ENCODE measurements around the gene OTULINL.

OTULINL gene

GRCh38 chr5:14635656-14636055 is 54.1 kb downstream of the OTULINL start:
- Histone ChIP-seq H3K4me2 (ENCODE audit: low read depth, low read length, poor library complexity, severe bottlenecking) (no peak overlapping the region), H3K79me2 (ENCODE audit: insufficient read depth, low read length) (no peaks in the 10 kb centered on the region), H3K9me2 (replicated peaks; ENCODE audit: low read depth, low read length) (no peaks in the 10 kb centered on the region), H3K4me1 (ENCODE audit: insufficient read depth, low read length, poor library complexity, severe bottlenecking) (no peaks in the 10 kb centered on the region), H2AFZ (ENCODE audit: low read length) (no peak overlapping the region), H3K36me3 (ENCODE audit: insufficient read depth, low read length) (no peaks in the 10 kb centered on the region), H3K9me3 (ENCODE audit: insufficient read depth, low read depth, low read length) (no peaks in the 10 kb centered on the region), H3F3A (ENCODE audit: low read depth) (no peaks in the 10 kb centered on the region), H4K20me1 (ENCODE audit: insufficient read depth, low read length, poor library complexity, severe bottlenecking) (no peaks in the 10 kb centered on the region), H3K9ac (ENCODE audit: low read depth, low read length, poor library complexity, severe bottlenecking) (no peak overlapping the region), H3K27me3 (ENCODE audit: insufficient read depth, low read length, poor library complexity, severe bottlenecking) (no peaks in the 10 kb centered on the region), H3K4me3 (ENCODE audit: low read length, poor library complexity, severe bottlenecking) (no peak overlapping the region)
- TF ChIP-seq EZH2phosphoT487 (IDR thresholded peaks at IDR 0.05; ENCODE audit: borderline replicate concordance) (no peak), CTCF (conservative IDR thresholded peaks at IDR 0.05; ENCODE audit: low read length) (no peak)

GRCh38 chr5:14640765-14641164 is 59.2 kb downstream of the OTULINL start:
- H3K9me2 ChIP-seq (replicated peaks; ENCODE audit: low read depth, low read length), result no peaks in the 10 kb centered on the region
- H2AFZ ChIP-seq (ENCODE audit: low read length), result no peak overlapping the region
- H3K4me2 ChIP-seq (ENCODE audit: low read depth, low read length, poor library complexity, severe bottlenecking), result no peak overlapping the region
- H3K9ac ChIP-seq (ENCODE audit: low read depth, low read length, poor library complexity, severe bottlenecking), result no peak overlapping the region
- H3K4me3 ChIP-seq (ENCODE audit: low read length, poor library complexity, severe bottlenecking), result no peak overlapping the region
- no peaks in the 10 kb centered on the region for H3K4me1 ChIP-seq (ENCODE audit: insufficient read depth, low read length, poor library complexity, severe bottlenecking)
- no peaks in the 10 kb centered on the region for H3K27me3 ChIP-seq (ENCODE audit: insufficient read depth, low read length, poor library complexity, severe bottlenecking)
- H3K9me3 ChIP-seq (ENCODE audit: insufficient read depth, low read depth, low read length), result no peaks in the 10 kb centered on the region
- H3F3A ChIP-seq (ENCODE audit: low read depth), result no peaks in the 10 kb centered on the region
- H3K36me3 ChIP-seq (ENCODE audit: insufficient read depth, low read length), result no peaks in the 10 kb centered on the region
- H3K79me2 ChIP-seq (ENCODE audit: insufficient read depth, low read length), result no peaks in the 10 kb centered on the region
- no peak for TF ChIP-seq EZH2phosphoT487 (IDR thresholded peaks at IDR 0.05; ENCODE audit: borderline replicate concordance)
- no peak for TF ChIP-seq CTCF (conservative IDR thresholded peaks at IDR 0.05; ENCODE audit: low read length)
- H4K20me1 ChIP-seq (ENCODE audit: insufficient read depth, low read length, poor library complexity, severe bottlenecking), result no peaks in the 10 kb centered on the region

GRCh38 chr5:14644623-14645237 is 63.1 kb downstream of the OTULINL start:
- H3K9ac ChIP-seq (ENCODE audit: low read depth, low read length, poor library complexity, severe bottlenecking), result no peak overlapping the region
- H4K20me1 ChIP-seq (ENCODE audit: insufficient read depth, low read length, poor library complexity, severe bottlenecking), result no peaks in the 10 kb centered on the region
- H3F3A ChIP-seq (ENCODE audit: low read depth), result no peaks in the 10 kb centered on the region
- H3K4me1 ChIP-seq (ENCODE audit: insufficient read depth, low read length, poor library complexity, severe bottlenecking), result no peaks in the 10 kb centered on the region
- no peaks in the 10 kb centered on the region for H3K9me2 ChIP-seq (replicated peaks; ENCODE audit: low read depth, low read length)
- H3K4me3 ChIP-seq (ENCODE audit: low read length, poor library complexity, severe bottlenecking), result no peak overlapping the region
- H3K79me2 ChIP-seq (ENCODE audit: insufficient read depth, low read length), result no peaks in the 10 kb centered on the region
- no peaks in the 10 kb centered on the region for H3K27me3 ChIP-seq (ENCODE audit: insufficient read depth, low read length, poor library complexity, severe bottlenecking)
- no peaks in the 10 kb centered on the region for H3K9me3 ChIP-seq (ENCODE audit: insufficient read depth, low read depth, low read length)
- TF ChIP-seq CTCF (conservative IDR thresholded peaks at IDR 0.05; ENCODE audit: low read length) (no peak), EZH2phosphoT487 (IDR thresholded peaks at IDR 0.05; ENCODE audit: borderline replicate concordance) (no peak)
- H2AFZ ChIP-seq (ENCODE audit: low read length), result no peak overlapping the region
- H3K36me3 ChIP-seq (ENCODE audit: insufficient read depth, low read length), result no peaks in the 10 kb centered on the region
- H3K4me2 ChIP-seq (ENCODE audit: low read depth, low read length, poor library complexity, severe bottlenecking), result no peak overlapping the region

Data from Loucy (cell line).